ENCODE data around the gene AGO3.
"Not testable (repeated sequence)": the region's sequence is repeated elsewhere in the genome, so short reads cannot be mapped to it uniquely, and the experiment has no call there.

The AGO3 gene

DNA sequence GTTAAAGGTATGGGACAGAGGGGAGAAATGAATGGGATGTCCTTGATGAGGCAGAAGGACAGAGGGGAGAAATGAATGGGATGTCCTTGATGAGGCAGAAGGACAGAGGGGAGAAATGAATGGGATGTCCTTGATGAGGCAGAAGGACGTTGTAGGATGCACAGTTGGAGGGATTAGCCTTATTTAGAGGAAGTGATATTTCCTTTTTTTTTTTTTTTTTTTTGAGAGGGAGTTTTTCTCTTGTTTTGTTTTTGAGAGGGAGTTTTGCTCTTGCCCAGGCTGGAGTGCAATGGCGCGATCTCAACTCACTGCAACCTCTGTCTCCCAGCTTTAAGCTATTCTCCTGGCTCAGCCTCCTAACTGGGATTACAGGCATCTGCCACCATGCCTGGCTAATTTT is 41.9 kb upstream of the AGO3 start:
- H3K27ac ChIP-seq (ENCODE audit: low read depth, low read length): not testable (repeated sequence)
- WGBS: 94% methylated on average over 3 of the region's 3 CpGs
- peaks cover 53% of the 10 kb centered on the region for H3K36me3 ChIP-seq (ENCODE audit: insufficient read depth, low read length)

GRCh38 chr1:35893051-35893879 is 37.6 kb upstream of the AGO3 start:
- peaks cover 92% of the 10 kb centered on the region for H3K36me3 ChIP-seq (ENCODE audit: insufficient read depth, low read length)
- no peak overlapping the region for H3K9ac ChIP-seq (ENCODE audit: low read depth, low read length)
- peaks cover 4% of the 10 kb centered on the region; the same call in 1 of the 2 replicates for H3K4me1 ChIP-seq (ENCODE audit: insufficient read depth, low read length)
- no peaks in the 10 kb centered on the region for H3K27me3 ChIP-seq (ENCODE audit: insufficient read depth, low read length)
- no peaks in the 10 kb centered on the region for H3K9me3 ChIP-seq (ENCODE audit: insufficient read depth, low read depth, low read length)
- no peak overlapping the region for H3K27ac ChIP-seq (ENCODE audit: low read depth, low read length)
- H3K4me3 ChIP-seq (ENCODE audit: low read length): no peak overlapping the region
- 93% methylated on average over 14 of the region's 14 CpGs for WGBS

More for the DNA sequence above, 41.9 kb upstream of the AGO3 start:
- H3K4me1 ChIP-seq (ENCODE audit: insufficient read depth, low read length): peaks cover 42% of the 10 kb centered on the region
- not testable (repeated sequence) for H3K4me3 ChIP-seq (ENCODE audit: low read length); H3K9me3 ChIP-seq (ENCODE audit: insufficient read depth, low read depth, low read length); H3K27me3 ChIP-seq (ENCODE audit: insufficient read depth, low read length); H3K9ac ChIP-seq (ENCODE audit: low read depth, low read length)

GRCh38 chr1:35894183-35894582 is 36.7 kb upstream of the AGO3 start:
- Histone ChIP-seq H3K9ac (ENCODE audit: low read depth, low read length) (no peak overlapping the region), H3K4me1 (ENCODE audit: insufficient read depth, low read length) (no peaks in the 10 kb centered on the region; the same call in 1 of the 2 replicates), H3K27me3 (ENCODE audit: insufficient read depth, low read length) (no peaks in the 10 kb centered on the region), H3K9me3 (ENCODE audit: insufficient read depth, low read depth, low read length) (no peaks in the 10 kb centered on the region), H3K27ac (ENCODE audit: low read depth, low read length) (no peak overlapping the region), H3K4me3 (ENCODE audit: low read length) (no peak overlapping the region), H3K36me3 (ENCODE audit: insufficient read depth, low read length) (peaks cover 93% of the 10 kb centered on the region)
- 87% methylated on average over 6 of the region's 6 CpGs for WGBS

DNA sequence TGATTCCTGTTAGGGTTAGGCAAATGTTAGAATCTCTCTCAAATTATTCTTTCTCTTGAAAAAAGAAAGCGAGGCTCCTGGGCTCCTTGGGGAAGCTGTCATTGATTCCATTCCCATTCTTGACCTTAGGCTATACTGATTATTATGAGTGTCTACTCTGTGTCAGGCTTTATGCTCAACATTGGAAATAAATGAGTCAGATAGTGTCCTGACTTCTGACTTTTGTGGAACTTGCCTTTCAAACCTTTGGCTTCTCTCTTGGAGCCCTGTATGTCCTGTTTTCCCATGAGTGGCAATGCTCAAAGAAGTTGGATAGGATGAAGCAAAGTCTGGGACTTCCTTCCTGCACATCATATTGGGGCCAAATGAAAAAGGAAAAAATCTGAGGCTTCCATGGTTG is 36.2 kb upstream of the AGO3 start:
- no peaks in the 10 kb centered on the region for H3K27me3 ChIP-seq (ENCODE audit: insufficient read depth, low read length)
- H3K27ac ChIP-seq (ENCODE audit: low read depth, low read length): no peak overlapping the region
- peaks cover 94% of the 10 kb centered on the region for H3K36me3 ChIP-seq (ENCODE audit: insufficient read depth, low read length)
- H3K4me3 ChIP-seq (ENCODE audit: low read length): no peak overlapping the region
- no peaks in the 10 kb centered on the region for H3K9me3 ChIP-seq (ENCODE audit: insufficient read depth, low read depth, low read length)
- no peak overlapping the region for H3K9ac ChIP-seq (ENCODE audit: low read depth, low read length)
- 89% methylated on average over 1 of the region's 1 CpG for WGBS
- H3K4me1 ChIP-seq (ENCODE audit: insufficient read depth, low read length): no peaks in the 10 kb centered on the region; the same call in 1 of the 2 replicates

- Histone ChIP-seq H3K4me1 (ENCODE audit: insufficient read depth, low read length) (no peaks in the 10 kb centered on the region), H3K9me3 (ENCODE audit: insufficient read depth, low read depth, low read length) (no peaks in the 10 kb centered on the region), H3K9ac (ENCODE audit: low read depth, low read length) (no peak overlapping the region), H3K36me3 (ENCODE audit: insufficient read depth, low read length) (peaks cover 88% of the 10 kb centered on the region), H3K27me3 (ENCODE audit: insufficient read depth, low read length) (no peaks in the 10 kb centered on the region), H3K27ac (ENCODE audit: low read depth, low read length) (no peak overlapping the region), H3K4me3 (ENCODE audit: low read length) (no peak overlapping the region)
Measured at GRCh38 chr1:35899941-35900340, 31.0 kb upstream of the AGO3 start.

DNA sequence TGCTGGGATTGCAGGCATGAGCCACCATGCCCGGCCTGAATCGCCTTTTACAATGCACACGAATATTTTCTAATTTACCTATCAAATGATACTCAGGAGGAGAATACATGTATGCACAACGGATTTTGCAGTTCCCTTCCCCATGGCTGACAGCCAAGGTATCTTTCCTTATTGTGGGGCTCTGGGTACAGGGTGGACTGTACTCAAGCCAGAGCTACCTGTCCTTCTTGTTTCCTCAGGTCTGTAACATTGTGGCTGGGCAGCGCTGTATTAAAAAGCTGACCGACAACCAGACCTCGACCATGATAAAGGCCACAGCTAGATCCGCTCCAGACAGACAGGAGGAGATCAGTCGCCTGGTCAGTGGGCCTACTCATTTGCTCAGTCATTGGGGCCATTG is 29.7 kb upstream of the AGO3 start:
- no peaks in the 10 kb centered on the region for H3K4me1 ChIP-seq (ENCODE audit: insufficient read depth, low read length)
- no peak overlapping the region for H3K27ac ChIP-seq (ENCODE audit: low read depth, low read length)
- no peaks in the 10 kb centered on the region for H3K27me3 ChIP-seq (ENCODE audit: insufficient read depth, low read length)
- WGBS: 94% methylated on average over 9 of the region's 9 CpGs
- H3K9ac ChIP-seq (ENCODE audit: low read depth, low read length): no peak overlapping the region
- H3K4me3 ChIP-seq (ENCODE audit: low read length): no peak overlapping the region
- peaks cover 90% of the 10 kb centered on the region for H3K36me3 ChIP-seq (ENCODE audit: insufficient read depth, low read length)
- H3K9me3 ChIP-seq (ENCODE audit: insufficient read depth, low read depth, low read length): no peaks in the 10 kb centered on the region

DNA sequence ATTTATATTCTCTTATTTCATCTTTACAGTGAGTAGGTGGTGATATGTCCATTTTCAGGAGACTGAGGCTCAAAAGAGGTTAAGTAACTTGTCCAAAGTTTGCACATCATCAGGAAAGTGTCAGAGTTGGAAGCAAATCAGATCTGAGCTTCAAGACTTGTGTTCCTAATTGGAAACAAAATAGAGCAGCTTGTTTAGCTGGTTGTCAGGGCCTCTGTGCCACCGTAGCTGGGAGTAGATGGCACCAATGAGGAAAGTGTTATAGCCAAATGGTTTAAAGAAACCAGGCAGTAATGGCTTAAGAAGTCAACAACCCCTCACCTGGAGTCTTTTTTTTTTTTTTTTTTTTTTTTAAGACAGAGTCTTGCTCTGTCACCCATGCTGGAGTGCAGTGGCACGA is 28.2 kb upstream of the AGO3 start:
- no peak overlapping the region for H3K9ac ChIP-seq (ENCODE audit: low read depth, low read length)
- no peaks in the 10 kb centered on the region for H3K27me3 ChIP-seq (ENCODE audit: insufficient read depth, low read length)
- H3K4me3 ChIP-seq (ENCODE audit: low read length): no peak overlapping the region
- peaks cover 90% of the 10 kb centered on the region for H3K36me3 ChIP-seq (ENCODE audit: insufficient read depth, low read length)
- no peaks in the 10 kb centered on the region for H3K4me1 ChIP-seq (ENCODE audit: insufficient read depth, low read length)
- no peaks in the 10 kb centered on the region for H3K9me3 ChIP-seq (ENCODE audit: insufficient read depth, low read depth, low read length)
- WGBS: 93% methylated on average over 2 of the region's 2 CpGs
- H3K27ac ChIP-seq (ENCODE audit: low read depth, low read length): no peak overlapping the region

GRCh38 chr1:35914717-35915116 is 16.2 kb upstream of the AGO3 start:
- Histone ChIP-seq H3K27me3 (ENCODE audit: insufficient read depth, low read length) (no peaks in the 10 kb centered on the region), H3K9ac (ENCODE audit: low read depth, low read length) (no peak overlapping the region), H3K4me1 (ENCODE audit: insufficient read depth, low read length) (no peaks in the 10 kb centered on the region), H3K4me3 (ENCODE audit: low read length) (no peak overlapping the region), H3K36me3 (ENCODE audit: insufficient read depth, low read length) (peaks cover 96% of the 10 kb centered on the region), H3K27ac (ENCODE audit: low read depth, low read length) (no peak overlapping the region), H3K9me3 (ENCODE audit: insufficient read depth, low read depth, low read length) (no peaks in the 10 kb centered on the region)
- WGBS: 93% methylated on average over 1 of the region's 1 CpG

- WGBS: 97% methylated on average over 2 of the region's 2 CpGs
- no peak overlapping the region for H3K4me3 ChIP-seq (ENCODE audit: low read length)
- no peaks in the 10 kb centered on the region for H3K4me1 ChIP-seq (ENCODE audit: insufficient read depth, low read length)
- H3K9me3 ChIP-seq (ENCODE audit: insufficient read depth, low read depth, low read length): no peaks in the 10 kb centered on the region
- H3K27me3 ChIP-seq (ENCODE audit: insufficient read depth, low read length): no peaks in the 10 kb centered on the region
- no peak overlapping the region for H3K27ac ChIP-seq (ENCODE audit: low read depth, low read length)
- peaks cover 96% of the 10 kb centered on the region for H3K36me3 ChIP-seq (ENCODE audit: insufficient read depth, low read length)
- no peak overlapping the region for H3K9ac ChIP-seq (ENCODE audit: low read depth, low read length)
Measured at GRCh38 chr1:35915693-35916092, 15.2 kb upstream of the AGO3 start.

GRCh38 chr1:35923791-35924221 is 7.1 kb upstream of the AGO3 start:
- Histone ChIP-seq H3K27me3 (ENCODE audit: insufficient read depth, low read length) (no peaks in the 10 kb centered on the region), H3K4me3 (ENCODE audit: low read length) (no peak overlapping the region), H3K9ac (ENCODE audit: low read depth, low read length) (no peak overlapping the region), H3K36me3 (ENCODE audit: insufficient read depth, low read length) (peaks cover 64% of the 10 kb centered on the region), H3K4me1 (ENCODE audit: insufficient read depth, low read length) (no peaks in the 10 kb centered on the region), H3K9me3 (ENCODE audit: insufficient read depth, low read depth, low read length) (no peaks in the 10 kb centered on the region), H3K27ac (ENCODE audit: low read depth, low read length) (no peak overlapping the region)

GRCh38 chr1:35924838-35925237 is 6.1 kb upstream of the AGO3 start:
- H3K9me3 ChIP-seq (ENCODE audit: insufficient read depth, low read depth, low read length): no peaks in the 10 kb centered on the region
- H3K27me3 ChIP-seq (ENCODE audit: insufficient read depth, low read length): no peaks in the 10 kb centered on the region
- peaks cover 54% of the 10 kb centered on the region for H3K36me3 ChIP-seq (ENCODE audit: insufficient read depth, low read length)
- 92% methylated on average over 1 of the region's 1 CpG for WGBS
- H3K9ac ChIP-seq (ENCODE audit: low read depth, low read length): no peak overlapping the region
- no peak overlapping the region for H3K4me3 ChIP-seq (ENCODE audit: low read length)
- no peak overlapping the region for H3K27ac ChIP-seq (ENCODE audit: low read depth, low read length)
- H3K4me1 ChIP-seq (ENCODE audit: insufficient read depth, low read length): peaks cover 6% of the 10 kb centered on the region; the same call in 1 of the 2 replicates
